GM12878 (cell line): Measurements from ENCODE around the gene HTR6. TPM values are rescaled to one million over a fixed set of nuclear protein-coding genes. Genes with fewer than 3 reads are reported as not detected.

Source experiments
- ATAC-seq: fragments of 200-7000 bp; cut with Tn5 transposase; 3 replicates; pipeline ENCODE4 v1.9.1; 2020; ENCODE audit warnings: mild to moderate bottlenecking, moderate library complexity
- BruUV-seq: library from RNA; stranded (reverse); fragments of 400-500 nt; replicated peaks from 2 replicates; lab custom pipeline; 2021; lab: Mats Ljungman, UMichigan
- CTCF ChIA-PET: fragments of 300-600 bp; sonication (Branson Sonifier 250); formaldehyde crosslinking; extraction: SDS; loops from one replicate; lab custom pipeline; 2021; ENCODE audit warnings: inconsistent platforms; lab: Yijun Ruan, JAX
- POLR2A ChIA-PET: fragments of 350-600 bp; formaldehyde crosslinking; extraction: SDS; loops from one replicate; lab custom pipeline; 2021; ENCODE audit warnings: inconsistent platforms; lab: Charles Lee
- RAD21 ChIA-PET: fragments of 300-600 bp; sonication (Branson Sonifier 250); formaldehyde crosslinking; loops from one replicate; lab custom pipeline; 2023; ENCODE audit warnings: antibody characterized with exemption; ENCODE audit not compliant: unreplicated experiment; lab: Charles Lee
- SMC1A ChIA-PET: fragments of 300-600 bp; sonication (Branson Sonifier 250); formaldehyde crosslinking; loops from one replicate; lab custom pipeline; 2023; ENCODE audit not compliant: unreplicated experiment, uncharacterized antibody; lab: Charles Lee
- DNase-seq: peaks from one replicate; pipeline ENCODE4 v3.0.0-alpha.2; 2011; ENCODE audit warnings: low read depth, low spot score
- FAIRE-seq: peaks from 3 replicates; lab custom pipeline; 2011; peaks lifted over from hg19 to GRCh38; lab: Jason Lieb, UNC
- H2AFZ ChIP-seq: 2 replicates; pipeline ENCODE4 v1.6.0; 2011; ENCODE audit warnings: low read depth, low read length, control low read depth; ENCODE audit not compliant: control insufficient read depth
- H3K27ac ChIP-seq: 2 replicates; pipeline ENCODE4 v1.5.1; 2011; ENCODE audit warnings: control low read depth; ENCODE audit not compliant: control insufficient read depth, insufficient read depth
- H3K27me3 ChIP-seq, 2 experiments: replicated peaks in 1 of 2; 2 replicates each; pipeline versions ENCODE4 v1.6.0 to v1.6.1; 2011; ENCODE audit warnings: low read length in 1 of 2; ENCODE audit not compliant: control insufficient read depth in 2 of 2, insufficient read depth in 2 of 2
- H3K36me3 ChIP-seq, 2 experiments: 2 replicates each; pipeline ENCODE4 v1.5.1; 2011; ENCODE audit warnings: low read length in 1 of 2; ENCODE audit not compliant: control insufficient read depth in 2 of 2, insufficient read depth in 2 of 2
- H3K4me1 ChIP-seq: 2 replicates; pipeline ENCODE4 v1.6.1; 2011; ENCODE audit warnings: mild to moderate bottlenecking, low read length, moderate library complexity, mixed read lengths; ENCODE audit not compliant: control insufficient read depth, insufficient read depth
- H3K4me2 ChIP-seq: 2 replicates; pipeline ENCODE4 v1.6.0; 2011; ENCODE audit warnings: control low read depth; ENCODE audit not compliant: control insufficient read depth, insufficient read depth
- H3K4me3 ChIP-seq: fragments of 200-600 bp; sonication (generic); 2 replicates; pipeline ENCODE4 v1.5.1; 2016
- H3K79me2 ChIP-seq: 2 replicates; pipeline ENCODE4 v1.6.0; 2011; ENCODE audit warnings: low read length; ENCODE audit not compliant: control insufficient read depth, insufficient read depth
- H3K9ac ChIP-seq: 2 replicates; pipeline ENCODE4 v1.8.0; 2011; ENCODE audit warnings: low read length, control low read depth, mixed read lengths; ENCODE audit not compliant: control insufficient read depth, insufficient read depth
- H3K9me3 ChIP-seq: replicated peaks from 3 replicates; pipeline ENCODE4 v1.5.1; 2011; ENCODE audit warnings: mild to moderate bottlenecking, low read length; ENCODE audit not compliant: control insufficient read depth, insufficient read depth
- H4K20me1 ChIP-seq: 2 replicates; pipeline ENCODE4 v1.6.0; 2011; ENCODE audit not compliant: control insufficient read depth, insufficient read depth
- CEBPB ChIP-seq, 2 experiments: fragments of 150-350 bp in 1 of 2; IDR thresholded peaks; 2 replicates each; pipeline ENCODE4 v1.6.1; 2012 to 2014; ENCODE audit warnings: low read depth in 2 of 2, low read length in 2 of 2, borderline replicate concordance in 1 of 2, inconsistent platforms in 1 of 2
- CREM ChIP-seq: IDR thresholded peaks from 2 replicates; pipeline ENCODE4 v1.6.1; 2014; ENCODE audit warnings: antibody characterized with exemption, low read depth
- FOS ChIP-seq: IDR thresholded peaks from 3 replicates; pipeline ENCODE4 v1.6.1; 2011; ENCODE audit warnings: borderline replicate concordance; ENCODE audit not compliant: insufficient read length; ENCODE audit errors: extremely low read depth
- HDGF ChIP-seq: fragments of 450-650 bp; IDR thresholded peaks from 2 replicates; pipeline ENCODE4 v1.6.1; 2016; ENCODE audit warnings: antibody characterized with exemption
- RAD21 ChIP-seq: IDR thresholded peaks from 2 replicates; pipeline ENCODE4 v1.6.1; 2011; ENCODE audit warnings: mild to moderate bottlenecking, low read depth, low read length, moderate library complexity; ENCODE audit not compliant: insufficient read depth
- RCOR1 ChIP-seq: conservative IDR thresholded peaks from 2 replicates; pipeline ENCODE4 v1.6.1; 2012; ENCODE audit warnings: low read depth, low read length, improper control_type of control experiment
- SIN3A ChIP-seq: IDR thresholded peaks from 2 replicates; pipeline ENCODE4 v1.6.1; 2012; ENCODE audit warnings: low read depth, low read length, improper control_type of control experiment
- SREBF2 ChIP-seq: IDR thresholded peaks from 2 replicates; pipeline ENCODE4 v1.6.1; 2012; ENCODE audit warnings: mild to moderate bottlenecking, low read length
- SRF ChIP-seq, 2 experiments: IDR thresholded peaks; 2 replicates each; pipeline ENCODE4 v1.6.1; 2011; ENCODE audit warnings: low read depth in 2 of 2, low read length in 2 of 2, mild to moderate bottlenecking in 1 of 2, moderate library complexity in 1 of 2
- STAT1 ChIP-seq: fragments of 450-650 bp; conservative IDR thresholded peaks from 2 replicates; pipeline ENCODE4 v1.6.1; 2014; ENCODE audit warnings: antibody characterized with exemption, mild to moderate bottlenecking
- TCF12 ChIP-seq: IDR thresholded peaks from 2 replicates; pipeline ENCODE4 v1.6.1; 2011; ENCODE audit warnings: low read depth, mild to moderate bottlenecking, low read length
- WGBS: methylation state at CpG from one replicate; pipeline ENCODE4 v1.1.6; 2016; ENCODE audit warnings: low lambda C conversion rate; ENCODE audit not compliant: insufficient replicate concordance, insufficient coverage; ENCODE audit errors: missing lambda C conversion rate; 5-methylcytosine and 5-hydroxymethylcytosine counted together
- in situ Hi-C: fragments of 300-500 bp; cut with MboI; formaldehyde crosslinking; loops from 9 replicates; pipeline ENCODE4 v1.14.3; 2018; ENCODE audit warnings: mixed read lengths
- intact Hi-C: fragments of 100-400 bp; cut with micrococcal nuclease; formaldehyde crosslinking; loops from one replicate; pipeline ENCODE4 v1.14.2; 2022; ENCODE audit not compliant: unreplicated experiment
- polyA plus RNA-seq, 11 experiments: library from polyadenylated mRNA; depleted of rRNA in 4 of 11; unstranded in 6 of 11; stranded (reverse) in 5 of 11; fragments of >200 nt; fragmentation: Nextera tagmentation in 4 of 11; fragmentation: Illumina TruSeq in 1 of 11; extraction: Ambion mirVana in 4 of 11; extraction: Trizol in 1 of 11; gene quantifications; 1 replicate in 1 of 11; 2 replicates in 10 of 11; pipeline versions ENCODE4 v1.2.1 to v1.2.3, GENCODE V29; 2011 to 2016; ENCODE audit warnings: inconsistent platforms in 2 of 11, missing spikeins in 2 of 11, low read depth in 1 of 11
- total RNA-seq, 4 experiments: library from RNA; depleted of rRNA in 3 of 4; stranded (reverse); fragments of >200 nt in 3 of 4; fragmentation: Illumina TruSeq in 1 of 4; extraction: Trizol in 1 of 4; gene quantifications; 2 replicates each; pipeline versions ENCODE4 v1.2.1 to v1.2.3, GENCODE V29; 2013 to 2021
- TF ChIP-seq, protein P1 (sequence below): fragments of 450-650 bp; IDR thresholded peaks from 2 replicates; pipeline ENCODE4 v1.6.1; 2018; ENCODE audit warnings: mild to moderate bottlenecking, low read depth, moderate library complexity; ENCODE audit not compliant: partially characterized antibody
- TF ChIP-seq, protein P2 (sequence below): IDR thresholded peaks from 2 replicates; pipeline ENCODE4 v1.6.1; 2011; ENCODE audit warnings: borderline replicate concordance, low read depth, mild to moderate bottlenecking, moderate library complexity, low read length; ENCODE audit not compliant: insufficient read depth, poor library complexity, severe bottlenecking

The HTR6 gene
- total and polyA plus RNA-seq, 10 of the 15 experiments (the other 5 are each of a cell fraction or from before 2014, with no cell fraction given), result 0.03 to 5.3 (median 1.7) TPM; not detected in 2

GRCh38 chr1:19668888-19669287, 4.2 kb downstream of the HTR6 start:
- no peak overlapping the region for H3K4me3 ChIP-seq
- no peak overlapping the region for H3K9ac ChIP-seq
- FAIRE-seq (no peak), DNase-seq (no peak), ATAC-seq (no peak)
- H2AFZ ChIP-seq, result no peak overlapping the region
- no peaks in the 10 kb centered on the region for H3K9me3 ChIP-seq
- POLR2A ChIA-PET, result no interaction called here
- in situ Hi-C loops, result no loop called here
- H3K79me2 ChIP-seq, result no peaks in the 10 kb centered on the region
- CTCF ChIA-PET, result interaction anchor here (1.5 to 3.8 kb wide), 2 partner anchors 9 to 35 kb away, joined by 6 to 28 read pairs; no protein-coding TSS in a partner anchor
- BruUV-seq, result no TSS peak
- peaks cover 6% of the 10 kb centered on the region; the same call in 1 of the 2 replicates for H3K4me1 ChIP-seq
- H4K20me1 ChIP-seq, result no peaks in the 10 kb centered on the region
- H3K27me3 ChIP-seq, result peaks cover 0 to 2% of the 10 kb centered on the region in 2 experiments; a peak in 1 of 4 replicates
- SMC1A ChIA-PET, result interaction anchor here (0.8 kb wide), 1 partner anchor 35 kb away, joined by 4 read pairs; no protein-coding TSS in a partner anchor
- no peak overlapping the region for H3K4me2 ChIP-seq
- no peaks in the 10 kb centered on the region for H3K36me3 ChIP-seq
- 47% methylated on average over 8 of the region's 8 CpGs for WGBS
- no peak overlapping the region for H3K27ac ChIP-seq
- TF ChIP-seq TCF12 (no peak), FOS (no peak)
- intact Hi-C loops, result no loop called here
- RAD21 ChIA-PET, result interaction anchor here (1.6 kb wide), 1 partner anchor 93 kb away, joined by 3 read pairs; no protein-coding TSS in a partner anchor

DNA sequence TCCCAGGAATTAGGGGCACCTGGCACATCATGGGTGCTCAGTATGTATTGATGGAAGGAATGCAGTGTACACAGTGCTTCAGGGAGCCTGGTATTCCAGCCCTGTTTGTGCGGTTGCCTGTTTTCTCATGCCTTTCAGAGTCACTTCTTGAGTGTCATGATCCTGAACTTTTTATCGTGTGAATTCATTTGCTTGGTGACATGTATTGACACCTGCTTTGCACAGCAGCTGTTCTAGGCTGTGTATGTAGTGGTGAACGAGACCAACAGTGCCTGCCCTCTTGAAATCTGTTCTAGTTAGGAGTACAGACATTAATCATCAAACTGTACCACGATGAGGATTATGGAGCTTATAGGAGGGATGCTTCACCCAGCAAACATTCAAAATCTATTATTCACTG, 6.1 kb downstream of the HTR6 start:
- H3K4me1 ChIP-seq, result no peaks in the 10 kb centered on the region; the same call in 1 of the 2 replicates
- H3K27ac ChIP-seq, result no peak overlapping the region
- SMC1A ChIA-PET, result no interaction called here
- no peaks in the 10 kb centered on the region for H3K36me3 ChIP-seq
- CTCF ChIA-PET, result interaction anchor here (1.3 to 3.4 kb wide), 3 partner anchors 9 to 34 kb away, joined by 3 to 25 read pairs (median 4); no protein-coding TSS in a partner anchor
- ATAC-seq (no peak), DNase-seq (no peak), FAIRE-seq (no peak)
- H3K4me3 ChIP-seq, result no peak overlapping the region
- peaks cover 0 to 2% of the 10 kb centered on the region in 2 experiments; a peak in 1 of 4 replicates for H3K27me3 ChIP-seq
- no peaks in the 10 kb centered on the region for H3K79me2 ChIP-seq
- intact Hi-C loops, result no loop called here
- no peaks in the 10 kb centered on the region for H3K9me3 ChIP-seq
- POLR2A ChIA-PET, result no interaction called here
- H3K4me2 ChIP-seq, result no peak overlapping the region
- H4K20me1 ChIP-seq, result no peaks in the 10 kb centered on the region
- no TSS peak for BruUV-seq
- H3K9ac ChIP-seq, result no peak overlapping the region
- RAD21 ChIA-PET, result no interaction called here
- no peak overlapping the region for H2AFZ ChIP-seq
- in situ Hi-C loops, result no loop called here
- 0% methylated on average over 4 of the region's 4 CpGs for WGBS
- TF ChIP-seq CREM, result no peak
- TF ChIP-seq, protein P1, sequence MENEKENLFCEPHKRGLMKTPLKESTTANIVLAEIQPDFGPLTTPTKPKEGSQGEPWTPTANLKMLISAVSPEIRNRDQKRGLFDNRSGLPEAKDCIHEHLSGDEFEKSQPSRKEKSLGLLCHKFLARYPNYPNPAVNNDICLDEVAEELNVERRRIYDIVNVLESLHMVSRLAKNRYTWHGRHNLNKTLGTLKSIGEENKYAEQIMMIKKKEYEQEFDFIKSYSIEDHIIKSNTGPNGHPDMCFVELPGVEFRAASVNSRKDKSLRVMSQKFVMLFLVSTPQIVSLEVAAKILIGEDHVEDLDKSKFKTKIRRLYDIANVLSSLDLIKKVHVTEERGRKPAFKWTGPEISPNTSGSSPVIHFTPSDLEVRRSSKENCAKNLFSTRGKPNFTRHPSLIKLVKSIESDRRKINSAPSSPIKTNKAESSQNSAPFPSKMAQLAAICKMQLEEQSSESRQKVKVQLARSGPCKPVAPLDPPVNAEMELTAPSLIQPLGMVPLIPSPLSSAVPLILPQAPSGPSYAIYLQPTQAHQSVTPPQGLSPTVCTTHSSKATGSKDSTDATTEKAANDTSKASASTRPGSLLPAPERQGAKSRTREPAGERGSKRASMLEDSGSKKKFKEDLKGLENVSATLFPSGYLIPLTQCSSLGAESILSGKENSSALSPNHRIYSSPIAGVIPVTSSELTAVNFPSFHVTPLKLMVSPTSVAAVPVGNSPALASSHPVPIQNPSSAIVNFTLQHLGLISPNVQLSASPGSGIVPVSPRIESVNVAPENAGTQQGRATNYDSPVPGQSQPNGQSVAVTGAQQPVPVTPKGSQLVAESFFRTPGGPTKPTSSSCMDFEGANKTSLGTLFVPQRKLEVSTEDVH, result no peak
- no peak for TF ChIP-seq RCOR1
- TF ChIP-seq, protein P2, sequence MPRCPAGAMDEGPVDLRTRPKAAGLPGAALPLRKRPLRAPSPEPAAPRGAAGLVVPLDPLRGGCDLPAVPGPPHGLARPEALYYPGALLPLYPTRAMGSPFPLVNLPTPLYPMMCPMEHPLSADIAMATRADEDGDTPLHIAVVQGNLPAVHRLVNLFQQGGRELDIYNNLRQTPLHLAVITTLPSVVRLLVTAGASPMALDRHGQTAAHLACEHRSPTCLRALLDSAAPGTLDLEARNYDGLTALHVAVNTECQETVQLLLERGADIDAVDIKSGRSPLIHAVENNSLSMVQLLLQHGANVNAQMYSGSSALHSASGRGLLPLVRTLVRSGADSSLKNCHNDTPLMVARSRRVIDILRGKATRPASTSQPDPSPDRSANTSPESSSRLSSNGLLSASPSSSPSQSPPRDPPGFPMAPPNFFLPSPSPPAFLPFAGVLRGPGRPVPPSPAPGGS, result no peak
- TF ChIP-seq CEBPB (IDR thresholded peaks at IDR 0.05; ENCODE audit: borderline replicate concordance in 1 of 2, low read depth in 2 of 2, low read length in 2 of 2), result no peak
- TF ChIP-seq SIN3A, result no peak
- no peak for TF ChIP-seq HDGF
- TF ChIP-seq SRF (IDR thresholded peaks at IDR 0.05; ENCODE audit: low read depth in 2 of 2, low read length in 2 of 2), result no peak
- no peak for TF ChIP-seq SREBF2
- TF ChIP-seq RAD21, result no peak
- no peak for TF ChIP-seq STAT1
